ENCODE data around the gene SKI. TPM values are rescaled to one million over a fixed set of nuclear protein-coding genes. Genes with fewer than 3 reads are reported as not detected.
"Not testable (repeated sequence)": the region's sequence is repeated elsewhere in the genome, so short reads cannot be mapped to it uniquely, and the experiment has no call there.

SKI gene
- total RNA-seq, 2 donors from 2014 or later: 65.4 to 79.2 TPM

DNA sequence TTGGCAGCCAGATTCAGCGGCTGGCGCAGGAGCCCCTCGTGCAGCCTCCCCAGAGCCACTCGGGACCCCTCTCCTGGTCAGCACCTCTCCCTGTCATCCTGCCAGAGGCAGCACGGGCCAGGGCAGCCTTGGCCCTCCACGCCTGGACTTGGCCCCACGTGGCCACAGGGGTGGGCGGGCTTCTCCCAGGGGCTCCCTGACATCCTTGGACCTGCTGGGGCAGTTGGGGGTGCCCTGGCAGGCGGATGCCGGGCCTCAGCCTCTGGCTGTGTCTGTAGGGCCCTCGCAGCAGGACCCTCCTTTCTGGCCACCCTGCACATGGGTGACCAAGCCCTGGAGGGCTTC lies 103.1 kb downstream of the SKI start:
- H3K9me3 Mint-ChIP-seq: peaks cover 8% of the 10 kb centered on the region
- Histone ChIP-seq H3K4me1 (ENCODE audit: control insufficient read depth, insufficient read depth, low read length) (no peaks in the 10 kb centered on the region), H3K27me3 (ENCODE audit: control insufficient read depth, insufficient read depth, low read length, poor library complexity, severe bottlenecking) (no peaks in the 10 kb centered on the region), H3K36me3 (ENCODE audit: control insufficient read depth, insufficient read depth, low read length) (no peaks in the 10 kb centered on the region), H3K9ac (ENCODE audit: extremely low read depth, low read length, poor library complexity, severe bottlenecking) (no peak overlapping the region), H3K4me3 (ENCODE audit: low read length) (no peak overlapping the region), H3K27ac (ENCODE audit: low read depth, low read length) (peak overlapping the region; percentile 66), H3K9me3 (ENCODE audit: control insufficient read depth, low read length) (no peaks in the 10 kb centered on the region)
- no peak overlapping the region for H3K4me3 Mint-ChIP-seq
- 92 to 96% methylated on average over 7 to 11 of the region's 11 CpGs for WGBS, 2 experiments (ENCODE audit: insufficient coverage in 1 of 2, insufficient read length in 1 of 2)
- TF ChIP-seq, protein P1, sequence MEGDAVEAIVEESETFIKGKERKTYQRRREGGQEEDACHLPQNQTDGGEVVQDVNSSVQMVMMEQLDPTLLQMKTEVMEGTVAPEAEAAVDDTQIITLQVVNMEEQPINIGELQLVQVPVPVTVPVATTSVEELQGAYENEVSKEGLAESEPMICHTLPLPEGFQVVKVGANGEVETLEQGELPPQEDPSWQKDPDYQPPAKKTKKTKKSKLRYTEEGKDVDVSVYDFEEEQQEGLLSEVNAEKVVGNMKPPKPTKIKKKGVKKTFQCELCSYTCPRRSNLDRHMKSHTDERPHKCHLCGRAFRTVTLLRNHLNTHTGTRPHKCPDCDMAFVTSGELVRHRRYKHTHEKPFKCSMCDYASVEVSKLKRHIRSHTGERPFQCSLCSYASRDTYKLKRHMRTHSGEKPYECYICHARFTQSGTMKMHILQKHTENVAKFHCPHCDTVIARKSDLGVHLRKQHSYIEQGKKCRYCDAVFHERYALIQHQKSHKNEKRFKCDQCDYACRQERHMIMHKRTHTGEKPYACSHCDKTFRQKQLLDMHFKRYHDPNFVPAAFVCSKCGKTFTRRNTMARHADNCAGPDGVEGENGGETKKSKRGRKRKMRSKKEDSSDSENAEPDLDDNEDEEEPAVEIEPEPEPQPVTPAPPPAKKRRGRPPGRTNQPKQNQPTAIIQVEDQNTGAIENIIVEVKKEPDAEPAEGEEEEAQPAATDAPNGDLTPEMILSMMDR (conservative IDR thresholded peaks at IDR 0.05): no peak
- H3K27ac Mint-ChIP-seq: no peak overlapping the region
- H3K27me3 Mint-ChIP-seq (ENCODE audit: insufficient read depth): peaks cover 2% of the 10 kb centered on the region
- H3K36me3 Mint-ChIP-seq (ENCODE audit: low read depth): no peaks in the 10 kb centered on the region
- no peaks in the 10 kb centered on the region for H3K4me1 Mint-ChIP-seq
- DNase-seq: no peak

DNA sequence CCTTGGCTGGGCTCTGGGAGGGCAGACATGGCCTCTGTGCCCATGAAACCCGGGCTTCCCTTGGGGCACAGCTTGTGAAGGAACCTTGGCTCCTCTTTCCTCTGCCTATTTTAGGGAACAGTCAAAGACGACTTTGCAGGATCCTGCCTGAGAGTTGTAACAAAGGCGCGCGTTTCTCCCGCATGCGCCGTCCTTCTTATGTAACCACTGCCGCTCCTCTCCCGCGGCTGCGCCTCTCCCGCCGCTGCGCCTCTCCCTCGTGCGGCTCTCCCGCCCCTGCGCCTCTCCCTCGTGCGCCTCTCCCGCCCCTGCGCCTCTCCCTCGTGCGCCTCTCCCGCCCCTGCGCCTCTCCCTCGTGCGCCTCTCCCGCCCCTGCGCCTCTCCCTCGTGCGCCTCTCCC lies 103.5 kb downstream of the SKI start:
- H3K4me1 ChIP-seq (ENCODE audit: control insufficient read depth, insufficient read depth, low read length); H3K4me3 Mint-ChIP-seq; H3K9me3 ChIP-seq (ENCODE audit: control insufficient read depth, low read length); H3K36me3 ChIP-seq (ENCODE audit: control insufficient read depth, insufficient read depth, low read length); H3K36me3 Mint-ChIP-seq (ENCODE audit: low read depth); H3K27me3 Mint-ChIP-seq (ENCODE audit: insufficient read depth); H3K4me3 ChIP-seq (ENCODE audit: low read length); H3K4me1 Mint-ChIP-seq; H3K27me3 ChIP-seq (ENCODE audit: control insufficient read depth, insufficient read depth, low read length, poor library complexity, severe bottlenecking); H3K9me3 Mint-ChIP-seq; H3K27ac ChIP-seq (ENCODE audit: low read depth, low read length); DNase-seq; H3K27ac Mint-ChIP-seq; H3K9ac ChIP-seq (ENCODE audit: extremely low read depth, low read length, poor library complexity, severe bottlenecking): not testable (repeated sequence)
- WGBS, 2 experiments (ENCODE audit: insufficient coverage in 1 of 2, insufficient read length in 1 of 2): 92 to 98% methylated on average over 8 to 33 of the region's 33 CpGs

DNA sequence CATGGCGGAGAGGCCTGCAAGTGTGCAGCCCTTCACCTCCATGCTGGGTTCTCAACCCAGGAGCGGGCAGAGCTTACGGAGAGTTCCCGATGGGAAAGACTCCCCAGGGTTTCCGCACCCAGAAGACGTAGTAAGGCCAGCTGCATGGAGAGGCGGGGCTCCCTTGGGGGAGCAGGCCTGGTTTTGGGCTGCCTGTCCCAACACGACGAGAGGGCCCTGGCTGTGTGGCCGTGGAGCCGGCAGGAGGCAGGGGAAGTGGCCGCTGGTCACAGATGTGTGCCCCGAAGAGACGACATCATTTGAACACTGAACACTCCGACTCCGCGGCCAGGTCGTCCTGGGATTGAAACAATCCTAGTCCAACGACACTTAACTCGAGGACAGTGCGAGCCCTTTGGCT lies 106.2 kb downstream of the SKI start:
- Histone ChIP-seq H3K36me3 (ENCODE audit: control insufficient read depth, insufficient read depth, low read length) (no peaks in the 10 kb centered on the region), H3K9ac (ENCODE audit: extremely low read depth, low read length, poor library complexity, severe bottlenecking) (no peak overlapping the region), H3K9me3 (ENCODE audit: control insufficient read depth, low read length) (no peaks in the 10 kb centered on the region), H3K27ac (ENCODE audit: low read depth, low read length) (no peak overlapping the region), H3K4me3 (ENCODE audit: low read length) (no peak overlapping the region), H3K4me1 (ENCODE audit: control insufficient read depth, insufficient read depth, low read length) (no peaks in the 10 kb centered on the region), H3K27me3 (ENCODE audit: control insufficient read depth, insufficient read depth, low read length, poor library complexity, severe bottlenecking) (no peaks in the 10 kb centered on the region)
- no peaks in the 10 kb centered on the region for H3K36me3 Mint-ChIP-seq (ENCODE audit: low read depth)
- no peak overlapping the region for H3K27ac Mint-ChIP-seq
- H3K4me3 Mint-ChIP-seq: no peak overlapping the region
- WGBS, 2 experiments (ENCODE audit: insufficient coverage in 1 of 2, insufficient read length in 1 of 2): 91 to 96% methylated on average over 16 to 21 of the region's 21 CpGs
- H3K4me1 Mint-ChIP-seq: no peaks in the 10 kb centered on the region
- no peak for DNase-seq
- TF ChIP-seq, protein P1 (conservative IDR thresholded peaks at IDR 0.05): no peak
- peaks cover 8% of the 10 kb centered on the region for H3K9me3 Mint-ChIP-seq
- H3K27me3 Mint-ChIP-seq (ENCODE audit: insufficient read depth): no peaks in the 10 kb centered on the region

DNA sequence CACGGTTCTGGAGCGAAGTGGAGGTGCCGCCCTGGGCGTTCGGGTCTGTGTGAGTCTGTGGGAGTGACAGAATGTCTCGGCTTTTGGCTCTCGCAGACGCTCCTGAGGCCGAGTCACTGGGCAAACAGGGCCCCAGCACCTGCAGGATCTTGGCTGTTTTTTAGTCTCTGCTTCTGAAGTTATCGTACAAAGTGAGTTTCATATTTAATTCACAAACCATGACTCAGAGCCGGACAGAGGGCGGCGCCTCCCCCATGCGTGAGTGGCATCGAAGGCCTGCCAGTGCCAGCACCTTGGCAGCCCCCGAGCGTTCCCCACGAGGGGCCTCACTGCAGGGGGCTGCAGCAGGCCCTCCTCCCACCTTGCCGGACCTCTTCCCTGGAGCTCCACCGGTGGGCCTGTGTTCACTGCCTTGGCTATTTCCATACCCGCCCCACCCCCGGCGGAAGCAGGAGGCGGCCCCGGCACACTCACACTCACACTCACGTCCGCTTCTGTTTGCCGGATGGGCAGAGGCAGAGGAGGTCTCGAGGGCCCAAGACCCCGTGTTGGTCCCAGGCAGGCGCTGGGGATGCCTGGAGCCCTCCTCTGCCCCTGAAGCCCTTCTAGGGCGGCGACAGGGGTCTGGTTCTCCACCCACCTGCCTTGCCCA lies 106.9 kb downstream of the SKI start:
- Mint-ChIP-seq H3K9me3 (peaks cover 6% of the 10 kb centered on the region), H3K27me3 (ENCODE audit: insufficient read depth) (no peaks in the 10 kb centered on the region), H3K27ac (peak overlapping the region; percentile 66), H3K36me3 (ENCODE audit: low read depth) (no peaks in the 10 kb centered on the region), H3K4me3 (no peak overlapping the region), H3K4me1 (no peaks in the 10 kb centered on the region)
- H3K9ac ChIP-seq (ENCODE audit: extremely low read depth, low read length, poor library complexity, severe bottlenecking): no peak overlapping the region
- H3K27ac ChIP-seq (ENCODE audit: low read depth, low read length): no peak overlapping the region
- no peaks in the 10 kb centered on the region for H3K27me3 ChIP-seq (ENCODE audit: control insufficient read depth, insufficient read depth, low read length, poor library complexity, severe bottlenecking)
- whole genome bisulfite sequencing, 2 experiments (ENCODE audit: insufficient coverage in 1 of 2, insufficient read length in 1 of 2): 80 to 89% methylated on average over 17 to 33 of the region's 33 CpGs
- H3K4me3 ChIP-seq (ENCODE audit: low read length): no peak overlapping the region
- no peaks in the 10 kb centered on the region for H3K4me1 ChIP-seq (ENCODE audit: control insufficient read depth, insufficient read depth, low read length)
- no peaks in the 10 kb centered on the region for H3K36me3 ChIP-seq (ENCODE audit: control insufficient read depth, insufficient read depth, low read length)
- DNase-seq: no peak
- TF ChIP-seq, protein P1 (conservative IDR thresholded peaks at IDR 0.05): no peak
- no peaks in the 10 kb centered on the region for H3K9me3 ChIP-seq (ENCODE audit: control insufficient read depth, low read length)

Data from endodermal cell (in vitro differentiated cells).